IPS-11a (cell line): ENCODE results near the gene TRAK1.

Experiments
- H3K4me3 ChIP-seq: one replicate; pipeline ENCODE4 v1.5.1; 2013; ENCODE audit warnings: low read depth, low read length, control low read depth

Gene TRAK1

DNA sequence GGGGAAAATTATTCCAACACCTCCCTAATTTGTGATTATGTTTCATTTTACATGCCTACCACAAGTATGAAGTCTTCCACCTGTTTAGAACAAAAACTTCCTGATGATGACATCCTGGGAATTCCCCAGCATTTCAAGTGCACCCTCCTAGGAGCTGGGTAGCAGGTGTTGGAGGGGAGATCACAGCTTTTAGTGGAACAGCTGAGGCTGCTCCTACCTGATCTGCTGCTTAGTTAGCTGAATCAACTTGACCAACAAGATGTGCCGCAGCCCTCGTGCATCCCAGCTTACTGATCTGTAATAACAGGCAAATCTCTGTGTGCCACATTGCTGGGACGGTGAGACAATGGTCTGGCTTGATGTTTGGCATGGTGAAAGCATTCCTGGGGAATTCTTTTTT lies 29.7 kb downstream of the TRAK1 start:
- H3K4me3 ChIP-seq, result no peak overlapping the region

GRCh38 chr3:42122261-42123011 lies 31.3 kb downstream of the TRAK1 start:
- no peak overlapping the region for H3K4me3 ChIP-seq

GRCh38 chr3:42123012-42123581 lies 31.9 kb downstream of the TRAK1 start:
- H3K4me3 ChIP-seq, result no peak overlapping the region

- no peak overlapping the region for H3K4me3 ChIP-seq
These were observed 32.9 kb downstream of the TRAK1 start for GRCh38 chr3:42123824-42124658.

DNA sequence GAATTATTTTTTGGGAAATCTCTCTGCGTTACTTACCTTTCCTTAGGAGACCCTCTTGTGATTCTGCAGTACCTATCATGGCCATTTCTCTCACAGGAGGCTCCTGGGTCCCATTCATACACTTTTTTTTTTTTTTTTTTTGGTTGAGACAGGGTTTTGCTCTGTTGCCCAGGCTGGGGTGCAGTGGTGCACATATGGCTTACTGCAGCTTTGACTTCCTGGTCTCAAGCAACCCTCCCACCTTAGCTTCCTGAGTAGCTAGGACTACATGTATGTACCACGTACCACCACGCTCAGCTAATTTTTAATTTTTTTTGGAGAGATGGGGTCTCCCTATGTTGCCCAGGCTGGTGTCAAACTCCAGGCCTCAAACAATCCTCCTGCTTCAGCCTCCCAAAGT lies 36.1 kb downstream of the TRAK1 start:
- H3K4me3 ChIP-seq, result no peak overlapping the region

GRCh38 chr3:42128526-42128925 lies 37.4 kb downstream of the TRAK1 start:
- no peak overlapping the region for H3K4me3 ChIP-seq

GRCh38 chr3:42129014-42129953 lies 38.1 kb downstream of the TRAK1 start:
- H3K4me3 ChIP-seq, result no peak overlapping the region

- H3K4me3 ChIP-seq, result no peak overlapping the region
These were observed 38.8 kb downstream of the TRAK1 start for GRCh38 chr3:42130007-42130328.

- H3K4me3 ChIP-seq, result no peak overlapping the region
These were observed 39.3 kb downstream of the TRAK1 start for GRCh38 chr3:42130329-42131070.

- H3K4me3 ChIP-seq, result no peak overlapping the region
These were observed 42.5 kb downstream of the TRAK1 start for GRCh38 chr3:42133500-42134298.

DNA sequence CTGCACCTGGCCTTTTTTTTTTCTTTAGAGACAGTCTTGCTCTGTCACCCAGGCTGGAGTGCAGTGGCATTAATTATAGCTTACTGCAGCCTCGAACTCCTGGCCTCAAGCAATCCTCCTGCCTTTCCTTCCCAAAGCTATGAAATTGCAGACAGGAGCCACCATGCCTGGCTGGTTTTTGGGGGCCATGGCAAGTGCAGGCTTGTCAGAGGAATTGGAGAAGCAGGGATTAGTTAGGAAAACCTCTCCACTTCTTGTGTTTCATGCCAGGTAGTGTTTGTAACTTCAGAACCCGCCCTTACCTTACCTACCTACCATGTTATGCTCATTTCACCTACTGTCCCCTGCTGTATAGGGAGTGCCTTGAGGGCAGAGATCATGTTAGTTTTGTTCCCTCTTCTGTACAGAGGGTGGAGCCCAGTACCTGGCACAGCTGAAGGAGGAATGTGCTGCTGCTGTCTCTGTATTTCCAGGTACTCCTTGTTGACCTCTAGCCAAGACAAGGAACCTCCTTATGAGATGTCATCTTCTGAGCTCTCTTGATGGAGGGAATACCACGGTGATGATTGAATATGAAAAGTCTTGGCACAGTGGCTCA lies 43.8 kb downstream of the TRAK1 start:
- no peak overlapping the region for H3K4me3 ChIP-seq

DNA sequence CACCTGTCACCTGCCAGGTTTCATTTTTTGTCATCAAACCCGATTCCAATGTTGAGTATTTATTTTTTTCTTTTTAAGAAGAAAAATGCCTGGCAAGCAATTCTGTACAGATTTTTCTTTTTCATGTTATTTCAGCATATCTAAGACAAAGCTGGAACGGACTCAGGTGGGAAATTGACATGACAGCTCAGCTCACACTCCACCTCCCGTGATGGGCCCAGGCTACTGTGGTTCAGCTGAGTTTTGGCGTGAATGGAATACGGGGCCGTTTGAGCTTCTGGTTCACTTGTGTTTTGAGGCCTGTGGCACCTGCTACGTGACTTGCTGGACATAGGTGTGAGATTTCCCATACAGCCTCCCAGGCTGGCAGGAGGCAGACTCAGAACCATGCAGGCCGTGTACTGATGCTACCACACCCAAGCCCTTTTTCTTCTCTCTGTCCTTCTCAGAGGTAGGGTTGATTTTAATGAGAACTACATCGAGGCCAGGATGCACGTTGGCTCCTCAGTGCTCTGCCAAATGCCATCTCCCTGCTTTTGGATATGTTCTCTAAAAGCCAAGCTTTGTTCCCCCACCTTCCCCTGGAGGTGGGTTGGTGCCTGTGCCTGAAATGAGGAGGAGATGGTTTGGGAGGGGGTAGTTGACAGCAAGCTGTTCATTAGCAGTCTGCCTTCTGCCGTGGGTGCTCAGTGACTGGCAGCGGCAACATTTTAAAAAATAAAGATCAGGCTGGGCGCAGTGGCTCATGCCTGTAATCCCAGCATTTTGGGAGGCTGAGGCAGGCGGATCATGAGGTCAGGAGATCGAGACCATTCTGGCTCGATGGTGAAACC lies 48.7 kb downstream of the TRAK1 start:
- H3K4me3 ChIP-seq, result no peak overlapping the region

GRCh38 chr3:42140665-42141203 lies 49.6 kb downstream of the TRAK1 start:
- no peak overlapping the region for H3K4me3 ChIP-seq

GRCh38 chr3:42143440-42143839 lies 52.3 kb downstream of the TRAK1 start:
- H3K4me3 ChIP-seq, result no peak overlapping the region

DNA sequence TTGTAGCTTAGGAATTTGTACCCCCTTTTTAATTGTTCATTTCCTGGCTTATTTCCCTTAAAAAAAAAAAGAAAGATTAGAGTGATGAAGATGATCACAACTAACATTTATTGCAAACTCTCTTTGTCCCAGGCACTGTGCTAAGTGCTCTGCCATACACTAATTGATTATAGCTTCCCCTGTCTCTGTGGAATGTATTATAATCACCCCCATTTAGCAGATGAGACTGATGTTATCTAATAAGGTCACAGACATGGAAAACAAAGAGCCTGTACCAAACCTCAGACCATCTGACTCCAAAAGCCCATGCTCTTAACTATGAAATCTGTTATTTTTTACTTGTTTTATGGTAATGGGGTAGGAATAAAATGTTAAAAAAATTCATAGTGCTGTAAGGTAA lies 53.1 kb downstream of the TRAK1 start:
- H3K4me3 ChIP-seq, result no peak overlapping the region

DNA sequence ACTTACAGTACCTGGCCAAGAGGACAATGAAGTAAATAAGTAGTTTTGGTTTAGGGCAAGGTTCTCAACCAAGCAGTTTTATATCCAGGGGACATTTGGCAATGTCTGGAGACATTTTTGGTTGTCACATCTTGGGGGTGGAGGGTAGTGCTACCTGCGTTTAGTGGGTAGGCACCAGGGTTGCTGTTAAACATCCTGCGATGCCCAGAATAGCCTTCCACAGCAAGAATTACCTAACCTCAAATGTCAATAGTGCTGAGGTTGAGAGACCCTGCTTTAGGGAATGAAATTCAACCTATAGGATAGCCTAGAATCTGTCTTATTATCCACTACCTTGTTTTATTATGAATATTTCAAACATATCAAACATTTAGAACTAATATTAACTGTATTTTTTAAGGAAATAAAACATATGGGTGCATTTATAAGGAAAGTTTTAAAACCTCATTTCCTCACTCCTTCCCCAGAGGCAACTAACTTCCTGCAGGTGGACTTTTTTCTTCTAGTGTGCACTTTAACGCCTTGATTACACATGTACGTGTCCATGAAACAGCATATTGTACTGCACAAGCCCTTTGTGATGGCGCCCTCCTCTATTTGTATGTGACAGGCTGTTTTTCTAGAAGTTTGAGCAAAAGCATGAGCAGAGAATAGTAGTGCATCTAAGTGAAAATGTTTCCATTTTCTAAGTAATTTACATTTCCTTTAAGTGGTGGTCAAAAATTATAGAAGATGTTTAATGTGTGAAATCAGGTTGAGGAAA lies 57.1 kb downstream of the TRAK1 start:
- no peak overlapping the region for H3K4me3 ChIP-seq

GRCh38 chr3:42148982-42149432 lies 57.9 kb downstream of the TRAK1 start:
- H3K4me3 ChIP-seq, result no peak overlapping the region
